Muscle of arm (tissue), 12 donors: ENCODE measurements around the gene SNCA. TPM values are rescaled to one million over a fixed set of nuclear protein-coding genes. Genes with fewer than 3 reads are reported as not detected.

Source experiments
- DNase-seq: peaks from one replicate; pipeline ENCODE4 v3.0.0-alpha.2; 2013
- polyA plus RNA-seq, 12 donors: library from polyadenylated mRNA; unstranded; fragments of 120-200 nt; gene quantifications; one replicate each; pipeline ENCODE4 v1.2.1, GENCODE V29; 2013; ENCODE audit not compliant: insufficient read length in 12 of 12

The SNCA gene
- polyA plus RNA-seq, 12 donors, result 9.7 to 74.6 (median 27.2) TPM; not detected in 1

DNA sequence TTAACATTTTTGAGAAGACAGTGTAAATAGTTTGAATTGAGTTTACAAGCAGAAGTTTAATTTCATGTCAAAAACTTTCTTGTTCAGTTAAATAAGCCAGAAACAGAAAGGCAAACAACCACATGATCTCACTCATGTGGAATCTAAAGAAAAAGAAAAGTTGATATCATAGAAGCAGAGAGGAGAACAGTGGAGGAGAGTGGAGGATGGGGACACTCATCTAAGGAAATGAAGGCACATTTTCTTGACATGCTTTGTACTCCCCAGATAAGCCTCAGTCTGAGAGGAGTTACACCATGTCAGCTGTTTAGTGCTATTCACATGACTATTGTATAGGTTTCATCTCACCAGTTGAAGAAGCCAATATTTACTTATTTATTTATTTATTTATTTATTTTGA, 13.5 kb downstream of the SNCA start:
- no peak for DNase-seq

DNA sequence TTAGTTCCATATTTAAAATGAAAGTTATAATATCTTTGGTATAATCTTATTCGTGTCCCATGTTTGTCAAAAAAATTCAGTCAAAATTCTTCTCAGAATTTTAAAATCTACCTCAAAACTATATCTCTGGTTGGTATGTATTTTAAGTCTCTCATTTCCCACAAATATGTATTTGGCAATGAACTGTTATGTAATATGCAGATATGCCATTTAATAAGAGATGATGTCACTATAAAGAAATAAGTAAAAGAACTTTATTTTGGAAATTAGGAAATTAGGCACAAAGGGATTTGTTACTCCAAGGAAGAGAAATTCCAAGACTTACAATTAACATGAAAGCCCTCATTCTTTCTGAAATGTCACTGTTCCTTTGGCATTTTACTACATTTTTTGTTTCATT, 15.3 kb downstream of the SNCA start:
- no peak for DNase-seq

DNA sequence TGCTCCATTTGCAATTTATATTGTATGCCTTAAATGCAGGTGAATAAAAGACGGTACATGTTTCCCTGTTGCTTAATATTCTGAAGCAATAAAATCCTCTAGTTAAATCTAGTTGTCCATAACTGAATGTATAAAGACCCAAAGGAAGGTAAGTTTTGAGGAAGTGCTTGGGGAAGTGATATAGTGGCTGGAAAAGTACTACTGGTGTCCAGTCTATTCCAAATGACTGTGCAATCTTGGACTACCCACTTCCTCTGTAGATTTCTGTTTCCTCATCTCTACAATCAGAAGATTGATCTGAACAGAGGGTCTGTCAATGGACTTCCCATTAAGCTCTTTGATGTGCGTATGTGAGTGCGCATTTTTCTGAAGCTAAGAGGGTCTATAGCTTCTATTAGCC, 17.0 kb downstream of the SNCA start:
- no peak for DNase-seq

DNA sequence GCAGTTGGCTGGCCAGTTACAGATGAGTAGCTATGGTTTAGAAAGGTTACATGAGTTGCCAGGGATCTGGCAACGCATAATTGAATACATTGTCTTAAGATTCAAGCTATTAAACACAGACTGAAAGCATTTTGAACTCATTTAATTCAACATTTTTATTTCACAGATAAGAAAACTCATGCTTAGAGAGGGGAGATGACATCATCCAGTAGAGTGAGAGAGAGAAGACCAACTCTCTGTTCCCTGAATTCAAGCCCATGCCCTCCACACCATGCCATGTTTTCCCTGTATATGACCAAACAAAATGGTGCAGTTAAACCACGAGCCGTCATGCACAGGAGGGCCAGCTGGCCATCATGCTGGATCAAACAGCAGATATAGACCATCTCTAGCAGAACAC, 22.6 kb downstream of the SNCA start:
- DNase-seq, result no peak

DNA sequence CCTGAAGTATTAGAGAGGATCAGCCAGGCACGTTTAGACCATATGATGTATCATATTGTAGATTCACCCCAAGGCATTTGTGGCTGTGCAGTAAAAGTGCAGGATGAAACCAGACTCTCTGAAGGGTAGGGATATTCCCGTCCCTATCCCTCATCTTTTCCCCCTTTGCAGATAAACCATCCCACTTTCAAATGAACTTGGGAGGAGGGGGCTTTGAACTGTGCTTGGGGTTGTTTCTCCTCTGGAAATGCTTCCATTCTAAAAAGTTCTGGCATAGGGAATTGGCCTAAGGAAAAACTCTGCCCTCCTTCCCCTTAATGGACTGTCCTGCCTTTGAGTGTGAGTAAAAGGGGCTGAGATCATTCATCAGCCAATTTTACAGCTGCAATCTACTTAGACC, 23.8 kb downstream of the SNCA start:
- no peak for DNase-seq

DNA sequence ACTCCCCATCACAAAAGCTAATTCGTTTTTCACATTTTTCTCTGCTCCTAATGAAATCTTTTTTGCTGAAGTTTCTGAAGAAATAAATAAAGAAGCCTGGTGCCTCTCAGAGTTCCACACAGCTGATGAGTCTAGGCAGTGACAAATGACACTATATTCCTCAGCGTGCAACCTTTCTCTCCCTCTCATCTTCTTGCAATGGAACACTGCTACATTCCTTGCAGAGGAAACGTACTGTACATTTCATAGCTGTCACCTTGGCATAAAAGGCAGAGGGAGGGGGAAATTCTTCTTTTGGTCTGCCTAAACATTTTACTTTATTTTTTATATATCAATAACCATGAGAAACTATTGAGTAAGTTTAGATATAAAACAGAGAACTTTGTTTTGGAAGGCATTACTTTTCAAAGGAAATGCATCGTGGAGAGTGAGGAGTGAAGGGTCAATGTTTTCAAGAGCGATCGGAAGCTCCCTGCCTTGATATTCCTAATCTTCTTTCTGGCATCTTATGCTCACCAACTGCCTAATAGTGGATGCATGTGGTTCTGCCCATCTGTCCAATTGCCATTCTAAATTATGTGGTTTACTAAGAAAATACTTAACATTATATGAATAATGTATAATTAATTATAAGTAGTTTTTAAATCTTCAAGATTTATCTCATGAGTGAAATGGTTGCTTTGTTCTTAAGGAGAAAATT, 29.4 kb downstream of the SNCA start:
- DNase-seq, result no peak

DNA sequence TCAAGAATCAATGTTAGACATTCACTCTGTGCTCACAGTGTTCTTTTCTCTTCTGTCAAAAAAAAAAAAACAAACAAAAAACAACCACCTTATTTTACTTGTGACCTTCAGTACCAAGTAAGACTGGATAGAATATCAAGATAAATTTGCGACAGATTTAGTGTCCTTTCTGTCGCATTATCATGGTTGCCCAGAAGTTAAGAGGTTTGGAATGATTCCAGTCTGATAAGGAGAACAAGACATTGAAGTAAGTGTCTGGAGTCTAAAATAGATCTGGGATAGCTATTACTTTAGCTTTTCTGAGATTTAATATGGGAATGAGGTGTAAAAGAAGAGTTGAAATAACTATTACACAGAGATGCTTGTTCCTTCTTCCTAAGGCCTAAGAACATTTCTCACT, 31.7 kb downstream of the SNCA start:
- no peak for DNase-seq

DNA sequence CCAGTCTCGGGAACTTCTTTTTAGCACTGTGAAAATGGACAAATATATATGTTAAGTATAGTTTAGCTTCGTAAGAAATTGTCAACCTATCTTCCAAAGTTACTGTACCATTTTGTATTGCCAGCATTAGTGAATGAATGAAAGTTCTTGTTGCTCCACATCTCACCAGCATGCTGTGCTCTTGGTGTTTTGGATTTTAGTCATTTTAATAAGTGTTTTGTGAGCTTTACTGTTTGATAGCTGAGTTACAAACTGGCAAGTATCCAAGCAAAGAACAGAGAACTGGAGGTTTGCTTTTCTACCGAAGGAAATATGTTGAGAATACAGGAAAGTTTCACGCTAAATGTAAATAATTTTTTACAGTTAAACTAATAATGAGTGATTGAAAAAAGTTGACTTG, 33.0 kb downstream of the SNCA start:
- no peak for DNase-seq

DNA sequence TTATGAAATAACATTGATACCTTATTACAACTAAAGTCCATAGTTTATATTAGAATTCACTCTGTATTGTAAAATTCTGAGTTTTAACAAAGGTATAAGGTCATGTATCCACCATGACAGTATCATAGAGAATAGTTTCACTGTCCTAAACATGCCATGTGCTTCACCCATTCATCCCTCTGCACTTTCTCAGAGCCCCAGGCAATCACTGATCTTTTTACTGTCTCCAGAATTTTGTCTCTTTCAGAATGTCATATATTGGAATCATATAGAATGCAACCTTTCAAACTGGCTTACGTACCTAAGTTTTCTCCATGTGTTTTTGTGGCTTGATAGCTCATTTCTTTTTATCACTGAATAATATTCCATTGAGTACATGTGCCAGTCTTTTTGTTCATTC, 33.9 kb downstream of the SNCA start:
- no peak for DNase-seq

DNA sequence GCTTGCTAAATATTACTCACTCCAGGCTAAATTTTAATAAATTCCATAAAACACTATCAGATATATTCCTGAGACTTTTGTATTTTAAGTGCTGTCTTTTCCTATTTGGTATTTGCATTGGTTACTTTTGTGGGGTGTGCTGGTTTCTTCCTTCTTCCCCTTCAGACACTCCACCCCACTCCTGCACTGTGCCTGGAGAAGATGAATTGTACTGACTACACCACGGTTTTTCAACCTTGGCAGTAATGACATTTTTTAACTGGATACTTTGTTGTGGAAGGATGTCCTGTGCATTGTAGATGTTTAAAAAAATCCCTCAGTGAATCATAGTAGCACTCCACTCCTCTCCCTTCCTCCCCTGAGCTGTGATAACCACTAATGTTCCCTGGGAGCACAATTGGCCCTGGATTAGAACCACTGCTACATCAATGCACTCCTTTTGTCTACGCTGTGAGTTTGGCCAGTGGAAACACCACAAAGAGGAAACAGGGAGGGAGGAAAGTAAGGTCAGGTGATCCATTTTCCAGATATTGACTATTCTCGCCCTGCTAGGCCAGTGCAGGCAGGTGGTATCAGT, 36.3 kb downstream of the SNCA start:
- no peak for DNase-seq

DNA sequence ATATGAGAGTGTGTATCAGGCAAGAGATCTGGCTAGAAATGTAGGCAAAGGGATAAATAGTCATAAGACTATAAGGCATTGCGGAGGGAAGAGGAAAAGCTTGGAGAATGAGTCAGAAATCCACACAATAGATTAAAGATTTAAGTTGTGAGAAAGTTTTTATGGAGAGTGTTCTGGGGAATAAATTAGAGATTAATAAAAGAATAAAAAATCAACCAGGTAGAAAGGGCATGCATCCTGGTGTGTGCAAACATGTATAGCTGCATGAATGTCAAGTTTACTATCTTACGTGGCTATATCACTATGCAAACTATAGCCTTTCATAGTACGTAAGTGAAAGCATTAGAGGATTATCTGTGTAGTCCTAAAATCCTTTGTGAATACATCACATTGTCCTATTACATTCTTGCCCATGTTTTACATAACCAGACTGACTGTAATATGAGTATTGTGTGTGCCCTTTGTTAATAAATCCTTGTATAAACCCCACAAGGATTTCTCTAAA, 36.9 kb downstream of the SNCA start:
- DNase-seq, result no peak

DNA sequence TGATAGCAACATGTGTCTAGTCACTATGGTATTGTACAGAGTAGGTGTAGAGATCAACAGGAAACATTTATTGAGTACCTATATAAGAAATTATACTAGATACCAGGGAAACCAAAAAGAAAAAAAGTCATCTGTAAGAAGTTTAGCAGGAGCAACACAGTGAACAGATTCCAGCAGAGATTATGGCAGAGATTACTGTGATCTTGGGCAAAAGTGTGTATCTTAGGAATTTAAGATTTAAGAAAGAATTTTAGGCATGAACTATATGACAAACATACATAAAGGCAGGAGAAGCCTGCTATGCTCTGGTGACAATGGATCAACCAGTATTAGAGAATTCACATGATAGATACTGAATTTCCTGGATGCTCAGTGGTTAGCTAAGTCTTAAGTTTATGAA, 37.9 kb downstream of the SNCA start:
- DNase-seq, result no peak

DNA sequence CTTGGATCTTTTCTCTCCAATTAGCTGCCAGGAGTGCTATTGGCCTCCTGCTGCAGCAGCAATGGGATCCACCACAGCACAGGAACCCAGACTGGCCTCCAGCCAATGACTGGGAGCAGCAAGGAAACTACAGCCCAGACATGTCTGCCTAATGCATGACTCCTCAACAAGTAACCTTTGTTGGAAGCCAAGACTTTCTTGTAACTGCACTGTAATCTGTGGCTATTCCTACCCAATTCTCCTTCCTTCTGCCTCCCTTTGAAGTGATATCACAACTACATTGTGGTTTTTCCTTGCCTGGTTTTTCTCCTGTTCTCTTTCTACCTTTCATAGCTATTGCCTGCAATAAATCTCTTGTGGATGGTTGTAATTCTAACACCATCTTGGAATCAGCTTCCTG, 39.8 kb downstream of the SNCA start:
- DNase-seq, result no peak

DNA sequence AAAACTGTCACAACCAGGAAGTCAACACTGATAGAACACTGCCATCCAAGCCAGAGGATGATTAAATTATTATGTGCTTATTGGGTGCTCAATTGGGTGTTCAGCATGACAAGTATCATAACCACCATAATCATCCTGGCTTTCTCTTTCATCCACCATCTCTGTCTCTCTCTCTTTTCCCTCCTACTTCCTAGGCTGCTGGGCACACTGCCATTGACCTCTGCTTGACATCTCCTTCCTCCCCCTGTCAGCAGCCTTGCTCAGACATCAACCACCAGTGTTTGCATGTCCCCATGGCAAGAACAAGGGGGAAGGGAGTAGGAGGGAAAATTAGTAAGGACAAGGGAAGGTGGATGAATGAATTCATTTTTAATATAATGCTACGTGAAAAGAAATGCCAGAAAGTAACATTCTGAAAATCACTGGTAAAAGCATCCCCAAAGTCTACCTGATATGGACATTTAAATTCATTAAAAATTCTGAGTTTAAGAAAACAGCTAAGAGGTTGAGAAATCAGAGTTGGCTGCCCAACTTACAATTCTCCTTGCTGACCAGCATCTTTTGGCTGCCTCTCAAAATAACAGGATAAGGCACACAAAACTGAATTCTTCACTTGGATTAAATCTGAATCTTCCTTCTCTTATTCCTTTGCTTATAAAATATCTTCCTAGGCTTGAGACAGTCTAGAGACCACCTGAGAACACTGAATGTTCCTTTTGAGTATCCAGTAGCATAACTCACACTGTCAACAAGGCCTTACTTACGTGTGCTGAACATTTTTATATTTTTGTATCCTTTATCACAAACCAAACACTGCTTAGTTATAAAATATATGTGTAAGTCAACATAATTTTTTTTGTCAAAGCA, 48.5 kb downstream of the SNCA start:
- DNase-seq, result no peak

DNA sequence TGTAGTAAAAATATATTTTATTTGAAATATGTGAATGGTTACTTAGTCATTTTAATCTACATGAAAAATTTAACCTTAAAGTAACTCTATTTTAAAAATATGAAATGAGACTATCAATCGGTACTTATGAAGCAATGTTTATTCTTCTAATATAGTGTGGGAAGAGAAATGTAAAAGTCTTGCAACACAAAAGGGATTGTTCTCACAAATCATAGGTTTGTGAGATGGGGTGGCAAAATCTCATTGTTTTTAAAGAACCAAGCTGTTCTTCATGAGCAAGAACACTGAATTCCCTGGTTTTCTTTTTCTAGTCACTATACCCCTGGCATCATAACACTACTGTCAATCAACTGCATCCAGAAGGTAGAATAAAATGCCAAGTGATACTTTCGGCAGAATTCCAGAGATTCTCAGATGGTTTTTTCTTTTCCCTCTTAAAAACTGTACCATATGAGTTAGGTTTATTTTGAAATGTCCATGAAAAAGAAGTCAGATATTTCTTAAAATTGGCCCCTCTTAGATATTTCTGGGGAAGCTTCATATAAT, 52.2 kb downstream of the SNCA start:
- no peak for DNase-seq

DNA sequence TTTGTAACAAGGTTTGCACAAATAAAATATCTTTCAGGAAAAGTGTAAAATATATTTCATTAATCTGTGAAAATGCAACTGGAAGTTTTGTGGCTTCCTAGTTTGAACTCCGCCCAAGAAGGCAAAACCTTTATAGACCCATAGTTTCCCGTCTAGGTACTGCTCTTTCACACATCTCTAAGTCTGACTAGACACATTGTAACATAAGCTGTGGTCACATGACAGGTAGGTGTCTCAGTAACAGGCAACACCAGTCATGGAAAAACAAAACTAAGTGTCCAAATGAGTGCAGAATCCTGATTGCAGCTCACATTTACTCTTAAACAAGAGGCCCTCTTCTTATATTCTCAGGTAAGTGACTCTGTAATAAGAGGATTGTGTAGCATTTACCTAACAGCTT, 55.6 kb downstream of the SNCA start:
- no peak for DNase-seq

DNA sequence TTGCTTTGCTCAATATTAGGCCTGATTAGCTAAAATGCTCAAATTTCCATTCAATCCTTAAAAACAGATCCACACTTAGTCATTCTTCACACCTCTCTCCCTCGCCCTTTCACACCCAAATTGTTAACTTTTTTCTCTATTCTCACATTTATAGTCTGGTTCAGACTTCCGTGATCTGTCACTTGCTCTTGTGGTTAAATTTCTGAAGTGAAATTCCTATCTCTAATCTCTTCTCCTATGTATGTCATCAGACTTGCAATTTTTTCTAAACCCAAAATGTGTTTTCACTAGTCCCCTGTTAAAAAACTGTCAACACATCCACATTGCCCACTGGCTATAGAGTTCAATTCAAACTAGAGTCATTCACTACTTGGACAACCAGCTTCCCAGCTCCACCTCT, 63.2 kb downstream of the SNCA start:
- no peak for DNase-seq

DNA sequence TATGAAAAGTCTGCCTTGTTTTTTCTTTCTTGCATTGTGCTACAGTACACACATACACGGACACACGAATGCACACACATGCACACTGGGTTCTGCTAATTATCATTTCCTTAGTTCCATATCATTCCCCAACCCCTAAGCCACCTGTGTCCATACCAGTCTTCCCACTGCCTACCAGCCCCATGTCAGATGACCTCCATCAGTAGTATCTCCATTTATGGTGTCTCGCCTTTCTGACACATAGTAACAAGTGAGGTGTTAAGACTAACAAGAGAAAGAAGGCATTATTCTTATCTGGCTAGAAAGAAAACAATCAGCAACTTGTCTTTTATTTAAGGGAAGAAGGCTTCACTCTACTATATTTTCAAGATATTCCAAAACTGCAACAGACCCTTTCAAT, 67.1 kb downstream of the SNCA start:
- DNase-seq, result no peak

DNA sequence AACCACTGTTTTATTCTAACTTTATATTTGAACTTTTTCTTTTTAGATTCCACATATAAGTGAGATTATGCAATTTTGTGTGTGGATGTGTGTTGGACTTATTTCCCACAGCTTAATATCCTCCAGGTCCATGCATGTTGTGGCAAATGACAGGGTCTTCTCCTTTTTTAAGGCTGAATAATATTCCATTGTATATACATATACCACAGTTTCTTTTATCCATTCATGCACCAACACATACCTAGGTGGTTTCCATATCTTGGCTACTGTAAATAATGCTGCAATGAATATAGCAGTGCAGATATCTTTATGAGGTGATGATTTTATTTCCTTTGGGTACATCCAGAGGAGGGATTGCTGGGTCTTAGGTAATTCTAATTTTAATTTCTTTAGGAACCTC, 69.0 kb downstream of the SNCA start:
- no peak for DNase-seq

DNA sequence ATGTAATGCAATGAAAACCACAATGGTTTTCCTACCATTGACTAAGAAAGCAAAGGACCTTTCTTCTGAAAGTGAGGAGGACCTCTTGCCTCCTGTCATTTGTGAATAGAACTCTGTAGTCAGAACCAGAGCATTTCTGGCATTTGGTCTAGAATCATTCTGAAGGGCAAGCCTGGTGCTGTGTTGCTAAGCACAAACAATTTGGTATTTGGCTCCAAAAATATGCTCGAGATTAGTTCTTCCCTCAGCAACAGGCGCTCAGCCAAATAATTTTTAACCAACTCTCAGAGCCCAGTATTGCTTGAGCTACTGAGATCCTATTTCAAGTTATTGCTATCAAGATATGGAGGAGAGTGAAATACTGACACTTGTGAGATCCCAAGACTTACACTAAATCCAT, 71.0 kb downstream of the SNCA start:
- DNase-seq, result peak; percentile 49

DNA sequence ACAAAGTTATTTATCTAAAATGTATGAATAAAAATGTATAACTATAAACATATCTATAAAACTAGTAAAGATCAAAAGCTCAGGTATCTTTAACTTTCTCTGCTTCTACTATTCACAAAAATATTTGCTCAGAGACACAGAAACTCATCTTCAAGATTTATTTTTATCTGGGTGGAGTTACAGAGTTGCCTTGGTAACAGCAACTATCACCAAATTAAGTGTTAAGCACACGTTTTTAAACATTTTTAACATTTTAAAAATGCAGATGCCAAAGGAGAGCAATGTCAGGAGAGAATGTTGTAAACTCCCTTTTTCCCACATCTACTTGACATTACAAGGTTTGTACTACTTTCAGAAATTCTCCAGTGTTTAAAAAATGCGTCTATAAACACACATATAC, 71.4 kb downstream of the SNCA start:
- DNase-seq, result no peak

DNA sequence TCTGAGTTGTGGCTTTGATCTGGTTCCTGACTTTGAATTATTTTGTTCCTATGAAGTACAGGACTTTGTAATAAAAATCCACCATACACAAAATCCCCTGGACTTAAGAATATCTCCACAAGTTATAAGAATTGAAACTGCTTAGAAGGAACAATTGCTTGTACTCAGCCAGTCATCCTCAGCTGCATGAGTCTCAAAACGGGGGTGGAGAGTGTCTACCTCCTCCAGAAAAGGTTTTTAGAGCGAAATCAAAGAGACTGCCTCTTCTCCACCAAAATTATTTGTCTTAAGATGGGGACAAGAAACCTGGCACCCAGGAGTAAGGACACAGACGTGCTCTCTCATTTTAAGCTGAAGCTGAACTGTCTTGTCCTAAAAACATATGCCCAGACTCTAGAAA, 74.7 kb downstream of the SNCA start:
- DNase-seq, result no peak

DNA sequence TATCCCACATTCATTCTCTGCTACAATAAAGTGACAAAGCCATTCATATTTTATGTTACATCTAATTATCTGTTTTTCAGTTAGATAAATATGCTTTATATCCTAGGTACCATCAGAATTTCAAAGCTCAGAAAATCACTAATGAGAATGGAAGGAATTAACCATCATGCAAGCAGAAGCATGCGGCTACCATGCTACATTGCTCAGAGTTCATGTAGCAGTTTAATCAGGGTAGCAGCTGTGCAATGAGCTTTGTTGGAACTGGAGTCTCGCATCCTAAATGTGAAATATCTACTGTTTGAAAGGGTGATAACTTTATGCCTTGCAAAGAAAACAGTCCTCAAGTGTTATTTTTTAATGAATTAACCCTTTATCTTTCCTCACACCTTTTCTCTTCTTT, 77.5 kb downstream of the SNCA start:
- no peak for DNase-seq
